Femur (tissue), 1 donor: ENCODE measurements around the gene EML4.

ENCODE experiments used
- DNase-seq: peaks from one replicate; pipeline ENCODE4 v3.0.0-alpha.2; 2017

Gene EML4

GRCh38 chr2:42227491-42227890, 58.3 kb downstream of the EML4 start:
- no peak for DNase-seq

DNA sequence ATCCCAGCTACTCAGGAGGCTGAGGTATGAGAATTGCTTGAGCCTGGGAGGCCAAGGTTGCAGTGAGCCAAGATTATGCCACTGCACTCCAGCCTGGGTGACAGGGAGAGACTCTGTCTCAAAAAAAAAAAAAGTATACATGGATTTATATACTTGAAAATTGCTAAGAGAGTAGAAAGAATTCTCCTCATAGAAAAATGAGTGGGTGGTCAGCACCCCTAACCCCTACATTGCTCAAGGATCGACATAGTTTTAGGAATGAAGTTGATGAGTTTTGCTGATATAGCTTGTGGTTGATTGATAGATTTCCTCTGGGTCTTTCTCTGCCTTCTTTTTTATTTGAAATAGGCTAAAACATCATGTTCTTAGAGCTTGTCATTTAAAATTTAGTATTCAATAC, 58.9 kb downstream of the EML4 start:
- no peak for DNase-seq

- no peak for DNase-seq
These were observed 60.8 kb downstream of the EML4 start for GRCh38 chr2:42229949-42230348.

- DNase-seq: no peak
These were observed 61.7 kb downstream of the EML4 start for GRCh38 chr2:42230891-42231290.

GRCh38 chr2:42232024-42232423, 62.9 kb downstream of the EML4 start:
- DNase-seq: no peak

GRCh38 chr2:42233976-42234441, 64.9 kb downstream of the EML4 start:
- no peak for DNase-seq

DNA sequence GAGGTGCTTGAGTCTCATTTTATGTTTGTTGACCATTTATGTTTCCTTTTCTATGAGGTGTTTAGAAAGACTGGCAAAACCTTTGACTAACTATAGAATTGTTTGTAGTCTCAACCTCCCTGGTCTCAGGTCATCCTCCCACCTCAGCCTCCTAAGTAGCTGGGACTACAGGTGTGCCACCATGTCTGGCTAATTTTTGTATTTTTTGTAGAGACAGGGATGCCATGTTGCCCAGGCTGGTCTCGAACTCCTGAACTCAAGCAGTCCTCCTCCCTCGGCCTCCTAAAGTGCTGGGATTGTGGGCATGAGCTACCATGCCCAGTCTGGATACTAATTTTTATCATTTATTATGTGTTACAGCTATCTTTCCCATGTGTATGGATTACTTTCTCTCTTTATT, 67.8 kb downstream of the EML4 start:
- DNase-seq: no peak

- DNase-seq: no peak
These were observed 69.6 kb downstream of the EML4 start for GRCh38 chr2:42238644-42239288.

DNA sequence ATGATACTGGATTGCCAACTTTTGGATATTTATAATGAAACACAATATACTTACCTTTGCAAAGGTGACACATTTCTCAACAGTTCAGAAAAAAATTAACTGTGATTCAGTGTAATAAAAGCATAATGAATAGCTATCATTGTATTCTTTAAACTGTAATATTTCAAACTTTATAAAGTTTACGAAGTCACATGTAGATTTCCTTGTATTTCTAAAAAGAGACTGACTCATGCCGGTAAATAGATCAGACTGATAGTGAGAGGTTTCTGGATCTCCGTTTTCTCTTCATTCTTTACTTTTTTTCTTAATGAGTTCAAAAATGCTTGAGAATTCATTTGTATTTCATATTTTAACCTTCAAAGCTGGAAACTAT, 70.1 kb downstream of the EML4 start:
- DNase-seq: no peak

- DNase-seq: no peak
These were observed 70.7 kb downstream of the EML4 start for GRCh38 chr2:42239811-42240210.

GRCh38 chr2:42241517-42241916, 72.4 kb downstream of the EML4 start:
- no peak for DNase-seq

GRCh38 chr2:42243297-42243696, 74.1 kb downstream of the EML4 start:
- no peak for DNase-seq

GRCh38 chr2:42244520-42244919, 75.4 kb downstream of the EML4 start:
- no peak for DNase-seq

GRCh38 chr2:42245396-42245795, 76.2 kb downstream of the EML4 start:
- DNase-seq: no peak

DNA sequence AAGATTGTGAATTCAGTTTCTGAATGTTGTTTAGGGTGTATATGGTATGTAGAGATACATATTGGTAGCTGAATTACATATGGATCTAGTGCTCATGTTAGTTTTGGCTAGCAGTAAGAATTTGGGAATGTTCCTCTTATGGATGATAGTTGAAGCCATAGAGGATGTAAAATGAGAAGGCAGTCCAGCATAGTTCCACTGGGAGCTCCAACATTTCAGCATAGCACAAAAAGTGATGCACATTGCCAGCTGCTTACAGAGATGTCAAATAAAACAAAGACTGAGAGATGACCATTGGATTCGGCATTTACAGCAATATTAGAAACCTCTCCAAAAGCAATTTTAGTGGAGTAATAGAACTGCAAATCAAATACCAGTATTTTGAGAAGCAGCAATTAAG, 77.4 kb downstream of the EML4 start:
- peak; percentile 44 for DNase-seq

- no peak for DNase-seq
These were observed 79.7 kb downstream of the EML4 start for GRCh38 chr2:42248846-42249245.

GRCh38 chr2:42249284-42249683, 80.1 kb downstream of the EML4 start:
- DNase-seq: no peak

GRCh38 chr2:42249887-42250286, 80.7 kb downstream of the EML4 start:
- DNase-seq: peak; percentile 32

- no peak for DNase-seq
These were observed 81.8 kb downstream of the EML4 start for GRCh38 chr2:42250925-42251324.

DNA sequence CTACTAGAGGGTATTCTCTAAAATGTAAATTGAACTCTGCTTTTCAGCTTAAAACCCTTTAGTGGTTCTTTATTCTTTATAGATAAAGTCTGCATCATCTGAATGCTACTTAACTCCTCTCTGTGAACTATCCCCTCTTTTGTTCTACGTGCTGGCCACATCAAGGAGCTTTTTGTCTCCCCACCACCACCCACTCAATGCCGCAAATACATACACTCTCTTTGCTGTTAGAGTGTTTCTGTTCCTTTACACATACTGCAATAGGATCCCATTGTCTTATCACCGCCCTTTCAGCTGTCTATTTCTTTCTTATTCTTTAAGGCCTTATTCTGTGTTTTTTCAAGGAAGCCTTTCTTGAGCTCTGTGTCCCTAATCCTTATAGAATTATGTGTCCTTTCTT, 83.3 kb downstream of the EML4 start:
- no peak for DNase-seq

DNA sequence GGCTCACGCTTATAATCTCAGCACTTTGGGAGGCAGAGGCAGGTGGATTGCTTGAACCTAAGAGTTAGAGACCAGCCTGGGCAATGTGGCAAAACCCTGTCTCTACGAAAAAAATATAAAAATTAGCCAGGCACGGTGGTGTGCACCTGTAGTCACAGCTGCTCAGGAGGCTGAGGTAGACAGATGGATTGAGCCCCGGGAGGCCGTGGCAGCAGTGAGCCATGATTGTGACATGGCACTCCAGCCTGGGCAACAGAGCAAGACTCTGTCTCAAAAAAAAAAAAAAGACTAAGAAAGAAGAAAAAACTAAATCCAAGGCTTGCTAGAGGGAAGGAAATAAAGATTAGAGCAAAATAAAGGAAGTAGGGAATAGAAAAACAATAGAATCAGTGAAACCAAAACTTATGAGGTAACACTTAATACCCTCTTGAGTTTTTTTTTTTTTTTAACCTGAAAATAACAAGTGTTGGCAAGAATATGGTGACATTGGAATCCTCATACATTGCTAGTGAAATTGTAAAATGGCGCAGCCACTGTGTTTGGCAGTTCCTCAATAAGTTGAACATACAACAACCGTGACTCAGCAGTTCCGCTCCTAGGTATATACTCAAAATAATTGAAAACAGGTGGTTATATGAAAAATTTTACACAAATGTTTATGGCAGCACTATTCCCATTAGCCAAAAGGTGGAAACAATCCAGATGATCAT, 85.2 kb downstream of the EML4 start:
- DNase-seq: no peak

DNA sequence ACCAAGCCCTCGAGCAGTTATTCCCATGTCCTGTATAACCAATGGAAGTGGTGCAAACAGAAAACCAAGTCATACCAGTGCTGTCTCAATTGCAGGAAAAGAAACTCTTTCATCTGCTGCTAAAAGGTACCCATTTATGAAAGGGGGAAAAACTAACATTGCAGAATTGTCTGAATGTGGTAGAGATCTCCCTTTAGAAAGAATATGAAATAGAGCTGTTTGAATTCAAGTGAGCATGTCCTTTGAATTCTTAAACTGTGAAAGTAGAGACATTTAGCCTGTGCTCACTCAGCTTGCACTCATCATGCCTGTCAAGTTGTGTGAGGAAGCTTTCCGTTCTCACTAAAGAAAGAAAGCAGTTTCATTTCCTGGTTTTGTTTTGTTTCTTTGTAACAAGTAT, 87.4 kb downstream of the EML4 start:
- DNase-seq: no peak

GRCh38 chr2:42261518-42262195, 92.5 kb downstream of the EML4 start:
- no peak for DNase-seq

DNA sequence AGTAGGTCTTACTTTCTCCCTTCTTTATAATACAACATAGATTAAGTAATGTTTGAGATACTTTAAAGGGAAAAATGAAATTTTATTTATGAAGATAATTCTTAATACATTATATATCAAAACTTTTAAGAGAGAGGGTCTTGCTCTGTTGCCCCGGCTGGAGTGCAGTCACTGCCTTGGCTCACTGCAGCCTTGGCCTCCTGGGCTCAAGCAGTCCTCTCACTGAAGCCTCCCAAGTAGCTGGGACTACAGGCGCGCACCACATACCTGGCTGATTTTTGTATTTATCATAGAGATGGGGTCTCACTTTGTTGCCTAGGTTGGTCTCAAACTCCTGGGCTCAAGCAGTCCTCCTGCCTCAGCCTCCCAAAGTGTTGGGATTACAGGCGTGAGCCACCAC, 97.1 kb downstream of the EML4 start:
- DNase-seq: no peak
